ENCODE data around the gene CACNA1A. TPM values are rescaled to one million over a fixed set of nuclear protein-coding genes. Genes with fewer than 3 reads are reported as not detected.

CACNA1A gene
- total RNA-seq, 1 donor = 1.4 TPM

GRCh38 chr19:13255719-13256059, 250.6 kb downstream of the CACNA1A start:
- Histone ChIP-seq H3K4me2 (ENCODE audit: insufficient read depth, low read length) (no peak overlapping the region), H3K4me1 (ENCODE audit: insufficient read depth, low read length) (peaks cover 2% of the 10 kb centered on the region), H3K36me3 (ENCODE audit: insufficient read depth, low read length) (no peaks in the 10 kb centered on the region), H3K79me2 (ENCODE audit: insufficient read depth, low read length) (no peaks in the 10 kb centered on the region), H3K27ac (ENCODE audit: low read depth, low read length) (no peak overlapping the region), H3K4me3 (ENCODE audit: insufficient read depth, low read length) (no peak overlapping the region), H3K9me3 (ENCODE audit: low read depth, low read length) (no peaks in the 10 kb centered on the region), H2AFZ (ENCODE audit: low read length) (no peak overlapping the region), H4K20me1 (ENCODE audit: insufficient read depth, low read length) (no peaks in the 10 kb centered on the region), H3K27me3 (ENCODE audit: insufficient read depth, low read length) (no peaks in the 10 kb centered on the region)
- no peak for TF ChIP-seq CTCF (IDR thresholded peaks at IDR 0.05; ENCODE audit: extremely low read depth, low read depth, low read length)
- no peak for DNase-seq (ENCODE audit: insufficient read length, low spot score, missing footprints)

- H3K79me2 ChIP-seq (ENCODE audit: insufficient read depth, low read length) = no peaks in the 10 kb centered on the region
- H3K4me1 ChIP-seq (ENCODE audit: insufficient read depth, low read length) = no peaks in the 10 kb centered on the region
- no peaks in the 10 kb centered on the region for H4K20me1 ChIP-seq (ENCODE audit: insufficient read depth, low read length)
- no peak overlapping the region for H3K27ac ChIP-seq (ENCODE audit: low read depth, low read length)
- H3K4me2 ChIP-seq (ENCODE audit: insufficient read depth, low read length) = no peak overlapping the region
- DNase-seq (ENCODE audit: insufficient read length, low spot score, missing footprints) = no peak
- TF ChIP-seq CTCF (IDR thresholded peaks at IDR 0.05; ENCODE audit: extremely low read depth, low read depth, low read length) = no peak
- no peak overlapping the region for H2AFZ ChIP-seq (ENCODE audit: low read length)
- H3K36me3 ChIP-seq (ENCODE audit: insufficient read depth, low read length) = no peaks in the 10 kb centered on the region
- no peaks in the 10 kb centered on the region for H3K9me3 ChIP-seq (ENCODE audit: low read depth, low read length)
- H3K4me3 ChIP-seq (ENCODE audit: insufficient read depth, low read length) = no peak overlapping the region
- no peaks in the 10 kb centered on the region for H3K27me3 ChIP-seq (ENCODE audit: insufficient read depth, low read length)
Measured at GRCh38 chr19:13255041-13255718, 251.1 kb downstream of the CACNA1A start.

- no peaks in the 10 kb centered on the region for H3K9me3 ChIP-seq (ENCODE audit: low read depth, low read length)
- H3K27ac ChIP-seq (ENCODE audit: low read depth, low read length) = no peak overlapping the region
- H3K4me2 ChIP-seq (ENCODE audit: insufficient read depth, low read length) = no peak overlapping the region
- TF ChIP-seq CTCF (IDR thresholded peaks at IDR 0.05; ENCODE audit: extremely low read depth, low read depth, low read length) = no peak
- no peak overlapping the region for H3K4me3 ChIP-seq (ENCODE audit: insufficient read depth, low read length)
- H2AFZ ChIP-seq (ENCODE audit: low read length) = no peak overlapping the region
- no peaks in the 10 kb centered on the region for H3K79me2 ChIP-seq (ENCODE audit: insufficient read depth, low read length)
- H3K4me1 ChIP-seq (ENCODE audit: insufficient read depth, low read length) = no peaks in the 10 kb centered on the region
- H3K36me3 ChIP-seq (ENCODE audit: insufficient read depth, low read length) = no peaks in the 10 kb centered on the region
- DNase-seq (ENCODE audit: insufficient read length, low spot score, missing footprints) = no peak
- H4K20me1 ChIP-seq (ENCODE audit: insufficient read depth, low read length) = no peaks in the 10 kb centered on the region
- H3K27me3 ChIP-seq (ENCODE audit: insufficient read depth, low read length) = no peaks in the 10 kb centered on the region
Measured at GRCh38 chr19:13252569-13253335, 253.5 kb downstream of the CACNA1A start.

- Histone ChIP-seq H3K4me2 (ENCODE audit: insufficient read depth, low read length) (no peak overlapping the region), H3K4me1 (ENCODE audit: insufficient read depth, low read length) (no peaks in the 10 kb centered on the region), H4K20me1 (ENCODE audit: insufficient read depth, low read length) (peaks cover 2% of the 10 kb centered on the region), H2AFZ (ENCODE audit: low read length) (no peak overlapping the region), H3K9me3 (ENCODE audit: low read depth, low read length) (no peaks in the 10 kb centered on the region), H3K4me3 (ENCODE audit: insufficient read depth, low read length) (no peak overlapping the region), H3K36me3 (ENCODE audit: insufficient read depth, low read length) (no peaks in the 10 kb centered on the region), H3K27me3 (ENCODE audit: insufficient read depth, low read length) (no peaks in the 10 kb centered on the region), H3K79me2 (ENCODE audit: insufficient read depth, low read length) (no peaks in the 10 kb centered on the region), H3K27ac (ENCODE audit: low read depth, low read length) (no peak overlapping the region)
- peak; percentile 46 for DNase-seq (ENCODE audit: insufficient read length, low spot score, missing footprints)
- TF ChIP-seq CTCF (IDR thresholded peaks at IDR 0.05; ENCODE audit: extremely low read depth, low read depth, low read length) = no peak
Measured at GRCh38 chr19:13244920-13245319, 261.4 kb downstream of the CACNA1A start.
